Osteoblast (primary cell): Measurements from ENCODE around the gene ALPP. TPM values are rescaled to one million over a fixed set of nuclear protein-coding genes. Genes with fewer than 3 reads are reported as not detected.

Experiments used
- DNase-seq: peaks from one replicate; pipeline ENCODE4 v3.0.0; 2011; ENCODE audit warnings: low spot score, mixed read lengths; ENCODE audit not compliant: insufficient read length; ENCODE audit errors: missing footprints
- H2AFZ ChIP-seq: 2 replicates; pipeline ENCODE4 v1.6.0; 2011; ENCODE audit warnings: mild to moderate bottlenecking, low read length
- H3K27ac ChIP-seq: 2 replicates; pipeline ENCODE4 v1.5.1; 2011; ENCODE audit warnings: mild to moderate bottlenecking, low read depth, low read length, moderate library complexity
- H3K27me3 ChIP-seq: 2 replicates; pipeline ENCODE4 v1.6.0; 2012; ENCODE audit warnings: mild to moderate bottlenecking, control low read depth, inconsistent platforms, low read length, moderate library complexity; ENCODE audit not compliant: insufficient read depth
- H3K36me3 ChIP-seq: 2 replicates; pipeline ENCODE4 v1.5.1; 2011; ENCODE audit warnings: mild to moderate bottlenecking, low read length, control low read depth, moderate library complexity; ENCODE audit not compliant: insufficient read depth
- H3K4me1 ChIP-seq: 2 replicates; pipeline ENCODE4 v1.5.1; 2011; ENCODE audit warnings: mild to moderate bottlenecking, low read length, control low read depth, moderate library complexity; ENCODE audit not compliant: insufficient read depth
- H3K4me2 ChIP-seq: 2 replicates; pipeline ENCODE4 v1.6.0; 2011; ENCODE audit warnings: mild to moderate bottlenecking, low read length; ENCODE audit not compliant: insufficient read depth
- H3K4me3 ChIP-seq: fragments of 200-600 bp; sonication (generic); 3 replicates; pipeline ENCODE4 v1.5.1; 2012; ENCODE audit warnings: mild to moderate bottlenecking, low read length, inconsistent platforms; ENCODE audit not compliant: insufficient read depth
- H3K79me2 ChIP-seq: 2 replicates; pipeline ENCODE4 v1.6.0; 2012; ENCODE audit warnings: mild to moderate bottlenecking, low read length, control low read depth, inconsistent platforms; ENCODE audit not compliant: insufficient read depth
- H3K9me3 ChIP-seq: 2 replicates; pipeline ENCODE4 v1.5.1; 2011; ENCODE audit warnings: low read depth, low read length, control low read depth
- H4K20me1 ChIP-seq: 2 replicates; pipeline ENCODE4 v1.6.0; 2012; ENCODE audit warnings: mild to moderate bottlenecking, low read length, control low read depth; ENCODE audit not compliant: insufficient read depth
- CTCF ChIP-seq: IDR thresholded peaks from 2 replicates; pipeline ENCODE4 v1.5.1; 2011; ENCODE audit warnings: mild to moderate bottlenecking, low read depth, low read length, moderate library complexity; ENCODE audit errors: extremely low read depth
- total RNA-seq: library from RNA; depleted of rRNA; stranded (reverse); fragments of >200 nt; gene quantifications from 2 replicates; pipeline ENCODE4 v1.2.3, GENCODE V29; 2012

Gene ALPP
- total RNA-seq, 1 donor: not detected

- no peak for TF ChIP-seq CTCF
- no peaks in the 10 kb centered on the region for H3K36me3 ChIP-seq
These were observed 36.7 kb downstream of the ALPP start for GRCh38 chr2:232415138-232415690.

GRCh38 chr2:232415736-232416520, 37.4 kb downstream of the ALPP start:
- Histone ChIP-seq H3K27me3 (peaks cover 49% of the 10 kb centered on the region), H3K4me1 (no peaks in the 10 kb centered on the region)
- peak; percentile 83 for DNase-seq

More at GRCh38 chr2:232415138-232415690, 36.7 kb downstream of the ALPP start:
- Histone ChIP-seq H3K4me2 (no peak overlapping the region), H3K9me3 (no peaks in the 10 kb centered on the region), H3K27ac (no peak overlapping the region), H4K20me1 (no peaks in the 10 kb centered on the region), H3K4me3 (no peak overlapping the region), H2AFZ (no peak overlapping the region), H3K4me1 (no peaks in the 10 kb centered on the region), H3K27me3 (peaks cover 46% of the 10 kb centered on the region), H3K79me2 (no peaks in the 10 kb centered on the region)
- no peak for DNase-seq

GRCh38 chr2:232416521-232417470, 38.2 kb downstream of the ALPP start:
- Histone ChIP-seq H3K9me3 (no peaks in the 10 kb centered on the region), H3K27ac (no peak overlapping the region), H3K4me3 (no peak overlapping the region), H4K20me1 (no peaks in the 10 kb centered on the region), H3K27me3 (peaks cover 55% of the 10 kb centered on the region), H3K36me3 (no peaks in the 10 kb centered on the region), H3K79me2 (no peaks in the 10 kb centered on the region), H3K4me1 (no peaks in the 10 kb centered on the region), H2AFZ (no peak overlapping the region), H3K4me2 (no peak overlapping the region)
- no peak for TF ChIP-seq CTCF
- peak; percentile 69 for DNase-seq

More at GRCh38 chr2:232415736-232416520, 37.4 kb downstream of the ALPP start:
- H3K27ac ChIP-seq: no peak overlapping the region
- no peak for TF ChIP-seq CTCF
- no peak overlapping the region for H2AFZ ChIP-seq
- no peak overlapping the region for H3K4me2 ChIP-seq
- H3K4me3 ChIP-seq: no peak overlapping the region
- no peaks in the 10 kb centered on the region for H3K79me2 ChIP-seq
- no peaks in the 10 kb centered on the region for H3K9me3 ChIP-seq
- no peaks in the 10 kb centered on the region for H4K20me1 ChIP-seq
- no peaks in the 10 kb centered on the region for H3K36me3 ChIP-seq
